ENCODE results near the gene ABHD17C. TPM values are rescaled to one million over a fixed set of nuclear protein-coding genes. Genes with fewer than 3 reads are reported as not detected.

ABHD17C gene
- total RNA-seq, 2 experiments from 2014 or later: 1.5 to 2.2 TPM

GRCh38 chr15:80722811-80723210, 27.7 kb downstream of the ABHD17C start:
- no peak for ATAC-seq
- CTCF ChIA-PET: no interaction called here
- no peak for DNase-seq
- Mint-ChIP-seq H3K9me3 (ENCODE audit: low read depth) (no peaks in the 10 kb centered on the region), H3K36me3 (no peaks in the 10 kb centered on the region), H3K4me3 (no peak overlapping the region), H3K27me3 (no peaks in the 10 kb centered on the region), H3K4me1 (no peaks in the 10 kb centered on the region), H3K27ac (no peak overlapping the region)

GRCh38 chr15:80727196-80727595, 32.1 kb downstream of the ABHD17C start:
- H3K36me3 Mint-ChIP-seq: no peaks in the 10 kb centered on the region
- no peaks in the 10 kb centered on the region for H3K27me3 Mint-ChIP-seq
- no peaks in the 10 kb centered on the region for H3K9me3 Mint-ChIP-seq (ENCODE audit: low read depth)
- no peaks in the 10 kb centered on the region for H3K4me1 Mint-ChIP-seq
- no peak for DNase-seq
- no peak overlapping the region for H3K4me3 Mint-ChIP-seq
- no peak for ATAC-seq
- CTCF ChIA-PET: no interaction called here
- H3K27ac Mint-ChIP-seq: no peak overlapping the region

- CTCF ChIA-PET: no interaction called here
- no peak overlapping the region for H3K27ac Mint-ChIP-seq
- no peaks in the 10 kb centered on the region for H3K4me1 Mint-ChIP-seq
- no peaks in the 10 kb centered on the region for H3K36me3 Mint-ChIP-seq
- DNase-seq (no peak), ATAC-seq (no peak)
- H3K4me3 Mint-ChIP-seq: no peak overlapping the region
- no peaks in the 10 kb centered on the region for H3K27me3 Mint-ChIP-seq
- no peaks in the 10 kb centered on the region for H3K9me3 Mint-ChIP-seq (ENCODE audit: low read depth)
Observed at GRCh38 chr15:80727596-80727995, 32.5 kb downstream of the ABHD17C start.

GRCh38 chr15:80730387-80730786, 35.3 kb downstream of the ABHD17C start:
- no peak for DNase-seq
- Mint-ChIP-seq H3K27ac (no peak overlapping the region), H3K4me1 (no peaks in the 10 kb centered on the region), H3K27me3 (peaks cover 2% of the 10 kb centered on the region), H3K9me3 (ENCODE audit: low read depth) (no peaks in the 10 kb centered on the region), H3K36me3 (no peaks in the 10 kb centered on the region), H3K4me3 (no peak overlapping the region)
- CTCF ChIA-PET: no interaction called here
- no peak for ATAC-seq

- H3K4me3 Mint-ChIP-seq: no peak overlapping the region
- DNase-seq (no peak), ATAC-seq (no peak)
- no peaks in the 10 kb centered on the region for H3K9me3 Mint-ChIP-seq (ENCODE audit: low read depth)
- H3K4me1 Mint-ChIP-seq: no peaks in the 10 kb centered on the region
- no peaks in the 10 kb centered on the region for H3K36me3 Mint-ChIP-seq
- H3K27ac Mint-ChIP-seq: no peak overlapping the region
- CTCF ChIA-PET: no interaction called here
- H3K27me3 Mint-ChIP-seq: peaks cover 2% of the 10 kb centered on the region
Observed at GRCh38 chr15:80730926-80731325, 35.8 kb downstream of the ABHD17C start.

- H3K4me3 Mint-ChIP-seq: no peak overlapping the region
- peaks cover 2% of the 10 kb centered on the region for H3K27me3 Mint-ChIP-seq
- no peaks in the 10 kb centered on the region for H3K36me3 Mint-ChIP-seq
- no peaks in the 10 kb centered on the region for H3K4me1 Mint-ChIP-seq
- DNase-seq (no peak), ATAC-seq (no peak)
- no peak overlapping the region for H3K27ac Mint-ChIP-seq
- H3K9me3 Mint-ChIP-seq (ENCODE audit: low read depth): no peaks in the 10 kb centered on the region
- CTCF ChIA-PET: no interaction called here
Observed at GRCh38 chr15:80732167-80732566, 37.1 kb downstream of the ABHD17C start.

- no peak for DNase-seq
- Mint-ChIP-seq H3K9me3 (ENCODE audit: low read depth) (no peaks in the 10 kb centered on the region), H3K4me3 (no peak overlapping the region), H3K27ac (no peak overlapping the region), H3K4me1 (no peaks in the 10 kb centered on the region), H3K36me3 (no peaks in the 10 kb centered on the region), H3K27me3 (peaks cover 2% of the 10 kb centered on the region)
- CTCF ChIA-PET: no interaction called here
- no peak for ATAC-seq
Observed at GRCh38 chr15:80732818-80733217, 37.7 kb downstream of the ABHD17C start.

- Mint-ChIP-seq H3K27me3 (peaks cover 2% of the 10 kb centered on the region), H3K4me3 (no peak overlapping the region), H3K36me3 (no peaks in the 10 kb centered on the region), H3K4me1 (no peaks in the 10 kb centered on the region), H3K27ac (no peak overlapping the region), H3K9me3 (ENCODE audit: low read depth) (no peaks in the 10 kb centered on the region)
- CTCF ChIA-PET: no interaction called here
- ATAC-seq (no peak), DNase-seq (no peak)
Observed at GRCh38 chr15:80733460-80733859, 38.4 kb downstream of the ABHD17C start.

GRCh38 chr15:80735344-80735743, 40.2 kb downstream of the ABHD17C start:
- DNase-seq (no peak), ATAC-seq (no peak)
- Mint-ChIP-seq H3K9me3 (ENCODE audit: low read depth) (no peaks in the 10 kb centered on the region), H3K4me1 (no peaks in the 10 kb centered on the region), H3K4me3 (no peak overlapping the region), H3K36me3 (no peaks in the 10 kb centered on the region), H3K27ac (no peak overlapping the region), H3K27me3 (peaks cover 2% of the 10 kb centered on the region)
- CTCF ChIA-PET: no interaction called here

- H3K36me3 Mint-ChIP-seq: no peaks in the 10 kb centered on the region
- CTCF ChIA-PET: no interaction called here
- no peaks in the 10 kb centered on the region for H3K9me3 Mint-ChIP-seq (ENCODE audit: low read depth)
- ATAC-seq (no peak), DNase-seq (no peak)
- H3K27me3 Mint-ChIP-seq: peaks cover 2% of the 10 kb centered on the region
- no peak overlapping the region for H3K27ac Mint-ChIP-seq
- H3K4me1 Mint-ChIP-seq: no peaks in the 10 kb centered on the region
- no peak overlapping the region for H3K4me3 Mint-ChIP-seq
Observed at GRCh38 chr15:80736560-80736959, 41.5 kb downstream of the ABHD17C start.

- Mint-ChIP-seq H3K4me1 (no peaks in the 10 kb centered on the region), H3K27ac (no peak overlapping the region), H3K36me3 (no peaks in the 10 kb centered on the region), H3K4me3 (no peak overlapping the region), H3K9me3 (ENCODE audit: low read depth) (no peaks in the 10 kb centered on the region), H3K27me3 (peaks cover 2% of the 10 kb centered on the region)
- DNase-seq (no peak), ATAC-seq (no peak)
- CTCF ChIA-PET: no interaction called here
Observed at GRCh38 chr15:80739919-80740318, 44.8 kb downstream of the ABHD17C start.

- Mint-ChIP-seq H3K4me1 (no peaks in the 10 kb centered on the region), H3K27me3 (no peaks in the 10 kb centered on the region), H3K9me3 (ENCODE audit: low read depth) (no peaks in the 10 kb centered on the region), H3K36me3 (no peaks in the 10 kb centered on the region), H3K4me3 (no peak overlapping the region), H3K27ac (no peak overlapping the region)
- DNase-seq (no peak), ATAC-seq (no peak)
- CTCF ChIA-PET: no interaction called here
Observed at GRCh38 chr15:80742081-80742480, 47.0 kb downstream of the ABHD17C start.

- DNase-seq (no peak), ATAC-seq (no peak)
- no peak overlapping the region for H3K27ac Mint-ChIP-seq
- no peaks in the 10 kb centered on the region for H3K4me1 Mint-ChIP-seq
- no peaks in the 10 kb centered on the region for H3K27me3 Mint-ChIP-seq
- no peaks in the 10 kb centered on the region for H3K9me3 Mint-ChIP-seq (ENCODE audit: low read depth)
- no peaks in the 10 kb centered on the region for H3K36me3 Mint-ChIP-seq
- no peak overlapping the region for H3K4me3 Mint-ChIP-seq
- CTCF ChIA-PET: no interaction called here
Observed at GRCh38 chr15:80743189-80743833, 48.2 kb downstream of the ABHD17C start.

- H3K4me3 Mint-ChIP-seq: no peak overlapping the region
- H3K27me3 Mint-ChIP-seq: no peaks in the 10 kb centered on the region
- H3K36me3 Mint-ChIP-seq: no peaks in the 10 kb centered on the region
- H3K27ac Mint-ChIP-seq: no peak overlapping the region
- no peak for ATAC-seq
- CTCF ChIA-PET: interaction anchor here (1.2 kb wide), 1 partner anchor 226 kb away, joined by 3 read pairs; no protein-coding TSS in a partner anchor
- H3K9me3 Mint-ChIP-seq (ENCODE audit: low read depth): no peaks in the 10 kb centered on the region
- no peaks in the 10 kb centered on the region for H3K4me1 Mint-ChIP-seq
- no peak for DNase-seq
Observed at GRCh38 chr15:80744415-80744814, 49.3 kb downstream of the ABHD17C start.

GRCh38 chr15:80744826-80745225, 49.7 kb downstream of the ABHD17C start:
- no peaks in the 10 kb centered on the region for H3K36me3 Mint-ChIP-seq
- DNase-seq: no peak
- H3K4me1 Mint-ChIP-seq: no peaks in the 10 kb centered on the region

More at GRCh38 chr15:80744826-80745225, 49.7 kb downstream of the ABHD17C start:
- Mint-ChIP-seq H3K27me3 (no peaks in the 10 kb centered on the region), H3K27ac (no peak overlapping the region), H3K9me3 (ENCODE audit: low read depth) (no peaks in the 10 kb centered on the region), H3K4me3 (no peak overlapping the region)
- no peak for ATAC-seq
- CTCF ChIA-PET: interaction anchor here (1.2 kb wide), 1 partner anchor 225 kb away, joined by 3 read pairs; no protein-coding TSS in a partner anchor

Data from activated CD8-positive, alpha-beta memory T cell treated with anti-CD3 and anti-CD28 coated beads, Interleukin-2, amount 10 ng/mL, durations not matched to agents 7 days and 5 days (primary cell).